Gastroesophageal sphincter (tissue), 4 donors: ENCODE results near the gene AQP6. TPM values are rescaled to one million over a fixed set of nuclear protein-coding genes. Genes with fewer than 3 reads are reported as not detected.

Experiments used
- ATAC-seq: fragments of 150-250 bp; one replicate; pipeline ENCODE4 v1.9.1; 2016; ENCODE audit warnings: mild to moderate bottlenecking, moderate library complexity
- H3K27ac ChIP-seq, 4 donors: fragments of 200-600 bp; sonication (generic) in 3 of 4; 1 replicate in 3 of 4; 2 replicates in 1 of 4; pipeline ENCODE4 v1.5.1; 2016 to 2019
- H3K27me3 ChIP-seq: fragments of 200-600 bp; sonication (generic); one replicate; pipeline ENCODE4 v1.5.1; 2019
- H3K36me3 ChIP-seq, 2 donors: fragments of 200-600 bp; sonication (generic); one replicate each; pipeline ENCODE4 v1.5.1; 2019; ENCODE audit warnings: control low read depth in 1 of 2
- H3K4me1 ChIP-seq, 3 donors: fragments of 200-600 bp; sonication (generic); 1 replicate in 2 of 3; 2 replicates in 1 of 3; pipeline ENCODE4 v1.5.1; 2016 to 2019; ENCODE audit warnings: control low read depth in 2 of 3
- H3K4me3 ChIP-seq, 2 donors: fragments of 200-600 bp; sonication (generic); one replicate each; pipeline ENCODE4 v1.5.1; 2019; ENCODE audit warnings: mild to moderate bottlenecking in 1 of 2, moderate library complexity in 1 of 2
- H3K9me3 ChIP-seq, 3 donors: fragments of 200-600 bp; sonication (generic); one replicate each; pipeline ENCODE4 v1.5.1; 2017 to 2019; ENCODE audit warnings: control low read depth in 2 of 3
- EP300 ChIP-seq: sonication (generic); formaldehyde crosslinking; IDR thresholded peaks from one replicate; pipeline ENCODE4 v1.6.1; 2017; ENCODE audit warnings: antibody characterized with exemption, mild to moderate bottlenecking
- POLR2A ChIP-seq, 2 donors: fragments of 450-650 bp; IDR thresholded peaks; one replicate each; pipeline ENCODE4 v1.6.1; 2017; ENCODE audit warnings: antibody characterized with exemption in 2 of 2, mild to moderate bottlenecking in 2 of 2, moderate library complexity in 1 of 2
- POLR2AphosphoS5 ChIP-seq: sonication (generic); formaldehyde crosslinking; IDR thresholded peaks from one replicate; pipeline ENCODE4 v1.6.1; 2017; ENCODE audit warnings: antibody characterized with exemption
- WGBS, 2 donors: methylation state at CpG; one replicate each; pipeline ENCODE4 v1.1.5; 2018; ENCODE audit warnings: low coverage in 1 of 2; 5-methylcytosine and 5-hydroxymethylcytosine counted together
- total RNA-seq, 4 donors: library from RNA; depleted of rRNA; stranded (reverse); fragments of >200 nt; gene quantifications; one replicate each; pipeline ENCODE4 v1.1.0, GENCODE V29; 2016

Gene AQP6
- total RNA-seq, 4 donors from 2014 or later = not detected

- H3K9me3 ChIP-seq = no peaks in the 10 kb centered on the region
- 8 to 34% methylated on average over 5 to 27 of the region's 47 CpGs for WGBS, 2 donors
- ATAC-seq = peak; percentile 99
- peak within 1 kb of the TSS; percentile 31 to 80 (median 65) for H3K27ac ChIP-seq
- TF ChIP-seq POLR2A (IDR thresholded peaks at IDR 0.05) = no peak
- peak; percentile 46 for TF ChIP-seq POLR2AphosphoS5
- TF ChIP-seq EP300 = no peak
- peaks cover 0 to 20% (median 3%) of the 10 kb centered on the region in 3 donors for H3K4me1 ChIP-seq
- no peaks in the 10 kb centered on the region for H3K27me3 ChIP-seq
- peak within 1 kb of the TSS; percentile 64 to 82 for H3K4me3 ChIP-seq
- H3K36me3 ChIP-seq = no peaks in the 10 kb centered on the region
These were observed 52.7 kb downstream of the AQP6 start, which contains the start of gene RACGAP1 for GRCh38 chr12:50025187-50026059. Gene RACGAP1 (minus strand): TSS chr12:50025494. CDS start chr12:50016715, 8,779 bp downstream.

GRCh38 chr12:50026691-50027090, 53.9 kb downstream of the AQP6 start:
- WGBS, 2 donors = 80 to 100% methylated on average over 1 to 3 of the region's 3 CpGs
- no peaks in the 10 kb centered on the region for H3K36me3 ChIP-seq
- peaks cover 5% of the 10 kb centered on the region for H3K27me3 ChIP-seq
- peaks cover 0 to 14% (median 3%) of the 10 kb centered on the region in 3 donors for H3K4me1 ChIP-seq
- no peak overlapping the region for H3K4me3 ChIP-seq
- no peak for ATAC-seq
- no peak overlapping the region for H3K27ac ChIP-seq
- no peaks in the 10 kb centered on the region for H3K9me3 ChIP-seq
- no peak for TF ChIP-seq POLR2AphosphoS5

Other genes with a start within 250 kb of the AQP6 start
- gene TMBIM6, start 231.4 kb upstream of the AQP6 start, total RNA-seq = 100 to 1,000 TPM; 251 to 408 (median 329) TPM
- 10 to 100 TPM; 15.3 to 27.5 (median 19.0) TPM for gene NCKAP5L, start 144.5 kb upstream of the AQP6 start, total RNA-seq
- 1 to 10 TPM; 2.6 to 4.7 (median 3.4) TPM for gene BCDIN3D, start 129.8 kb upstream of the AQP6 start, total RNA-seq
- 1 to 10 TPM; 3.4 to 7.4 (median 5.9) TPM for gene FAIM2, start 69.0 kb upstream of the AQP6 start, total RNA-seq
- under 1 TPM in 1 of 4 donors, not detected in 3; 0.12 TPM for gene AQP2, start 22.2 kb upstream of the AQP6 start, total RNA-seq
- gene AQP5, start 11.1 kb upstream of the AQP6 start, total RNA-seq = 1 to 10 TPM in 1 of 4 donors, not detected in 3; 7.8 TPM
- gene RACGAP1, start 52.5 kb downstream of the AQP6 start, total RNA-seq = 10 to 100 TPM; 10.5 to 23.7 (median 13.1) TPM
- gene ASIC1, start 84.6 kb downstream of the AQP6 start, total RNA-seq = 1 to 10 TPM in 3 of 4 donors, under 1 TPM in 1; 0.82 to 4.9 (median 3.1) TPM
- 10 to 100 TPM; 26.6 to 52.8 (median 44.2) TPM for gene SMARCD1, start 112.4 kb downstream of the AQP6 start, total RNA-seq
- 10 to 100 TPM in 1 of 4 donors, 1 to 10 TPM in 1, under 1 TPM in 2; 0.08 to 49.5 (median 1.3) TPM for gene GPD1, start 131.1 kb downstream of the AQP6 start, total RNA-seq
- gene COX14, start 139.3 kb downstream of the AQP6 start, total RNA-seq = 100 to 1,000 TPM in 1 of 4 donors, 10 to 100 TPM in 3; 66.1 to 111 (median 81.0) TPM
- gene CERS5, start 194.4 kb downstream of the AQP6 start, total RNA-seq = 10 to 100 TPM; 23.4 to 27.9 (median 26.4) TPM